ENCODE data around the gene FNDC7. TPM values are rescaled to one million over a fixed set of nuclear protein-coding genes. Genes with fewer than 3 reads are reported as not detected.

FNDC7 gene
- total and polyA plus RNA-seq, 9 of the 15 experiments (the other 6 are each of a cell fraction or from before 2014, with no cell fraction given), result not detected

GRCh38 chr1:108706643-108707042 is 6.1 kb upstream of the FNDC7 start (continued):
- TF ChIP-seq HMGXB4 (CRISPR knock-in tag; IDR thresholded peaks at IDR 0.05) (no peak), FOXJ3 (CRISPR knock-in tag; IDR thresholded peaks at IDR 0.05) (no peak), ZNF124 (CRISPR knock-in tag; IDR thresholded peaks at IDR 0.05) (no peak), HDAC6 (IDR thresholded peaks at IDR 0.05; ENCODE audit: low read depth, low read length) (no peak), CHCHD3 (CRISPR knock-in tag; IDR thresholded peaks at IDR 0.05) (no peak), CC2D1A (IDR thresholded peaks at IDR 0.05) (no peak), POLR2AphosphoS5 (IDR thresholded peaks at IDR 0.05; ENCODE audit: control insufficient read depth, insufficient read depth, low read depth, low read length) (peak; percentile 83), ZNF316 (IDR thresholded peaks at IDR 0.05) (peak; percentile 29; the same call in 1 of the 2 replicates), MAX (CRISPR knock-in tag; IDR thresholded peaks at IDR 0.05) (no peak), SREBF1 (IDR thresholded peaks at IDR 0.05; ENCODE audit: borderline replicate concordance, low read depth, low read length) (no peak), GABPB1 (CRISPR knock-in tag; IDR thresholded peaks at IDR 0.05) (no peak), RFX7 (CRISPR knock-in tag; IDR thresholded peaks at IDR 0.05) (no peak), RAD21 (CRISPR knock-in tag; conservative IDR thresholded peaks at IDR 0.05 in 1 of 2, IDR thresholded peaks at IDR 0.05 in 1 of 2) (no peak), BRCA1 (IDR thresholded peaks at IDR 0.05) (no peak), BRCA1 (CRISPR knock-in tag; IDR thresholded peaks at IDR 0.05) (no peak), MIER1 (IDR thresholded peaks at IDR 0.05; ENCODE audit: low read depth) (no peak)
